Measurements from ENCODE around the gene MTUS2.

DNA sequence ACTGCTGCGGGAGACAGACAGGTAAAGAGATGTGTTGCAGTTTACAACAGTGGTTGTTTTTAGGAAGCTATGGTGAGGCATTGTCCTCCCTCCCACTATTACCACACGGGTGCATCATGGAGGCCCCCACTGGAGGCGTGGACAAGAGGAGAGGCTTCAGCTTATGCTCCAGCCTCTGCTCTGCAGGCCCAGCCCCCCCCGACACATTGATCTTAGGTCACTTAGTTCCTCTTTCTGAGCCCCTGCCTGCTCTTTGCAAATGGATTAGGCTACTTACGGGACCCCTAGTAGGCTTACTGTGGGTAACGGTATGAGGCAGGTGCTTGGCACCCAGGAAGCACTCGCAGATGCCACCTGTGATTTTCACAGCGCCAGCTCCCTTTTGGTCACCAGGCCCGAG is 651.4 kb downstream of the MTUS2 start:
- TF ChIP-seq KAT2A (conservative IDR thresholded peaks at IDR 0.05; ENCODE audit: control insufficient read depth, low read depth, low read length) (no peak), HDGF (IDR thresholded peaks at IDR 0.05) (no peak), RBBP5 (conservative IDR thresholded peaks at IDR 0.05) (no peak), CBFB (IDR thresholded peaks at IDR 0.05; ENCODE audit: low read depth) (no peak), POLR2A (IDR thresholded peaks at IDR 0.05; ENCODE audit: low read depth, low read length) (no peak), POLR2AphosphoS5 (IDR thresholded peaks at IDR 0.05; ENCODE audit: low read length) (no peak), TAF1 (IDR thresholded peaks at IDR 0.05; ENCODE audit: borderline replicate concordance, low read depth, low read length) (no peak), EP300 (IDR thresholded peaks at IDR 0.05; ENCODE audit: borderline replicate concordance in 1 of 2, control insufficient read depth in 1 of 2, low read depth in 2 of 2, low read length in 2 of 2) (no peak)
- TF ChIP-seq, protein P1, sequence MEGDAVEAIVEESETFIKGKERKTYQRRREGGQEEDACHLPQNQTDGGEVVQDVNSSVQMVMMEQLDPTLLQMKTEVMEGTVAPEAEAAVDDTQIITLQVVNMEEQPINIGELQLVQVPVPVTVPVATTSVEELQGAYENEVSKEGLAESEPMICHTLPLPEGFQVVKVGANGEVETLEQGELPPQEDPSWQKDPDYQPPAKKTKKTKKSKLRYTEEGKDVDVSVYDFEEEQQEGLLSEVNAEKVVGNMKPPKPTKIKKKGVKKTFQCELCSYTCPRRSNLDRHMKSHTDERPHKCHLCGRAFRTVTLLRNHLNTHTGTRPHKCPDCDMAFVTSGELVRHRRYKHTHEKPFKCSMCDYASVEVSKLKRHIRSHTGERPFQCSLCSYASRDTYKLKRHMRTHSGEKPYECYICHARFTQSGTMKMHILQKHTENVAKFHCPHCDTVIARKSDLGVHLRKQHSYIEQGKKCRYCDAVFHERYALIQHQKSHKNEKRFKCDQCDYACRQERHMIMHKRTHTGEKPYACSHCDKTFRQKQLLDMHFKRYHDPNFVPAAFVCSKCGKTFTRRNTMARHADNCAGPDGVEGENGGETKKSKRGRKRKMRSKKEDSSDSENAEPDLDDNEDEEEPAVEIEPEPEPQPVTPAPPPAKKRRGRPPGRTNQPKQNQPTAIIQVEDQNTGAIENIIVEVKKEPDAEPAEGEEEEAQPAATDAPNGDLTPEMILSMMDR (IDR thresholded peaks at IDR 0.05 in 2 of 3, conservative IDR thresholded peaks at IDR 0.05 in 1 of 3; ENCODE audit: control insufficient read depth in 2 of 3, extremely low read depth in 1 of 3, insufficient read depth in 1 of 3, low read depth in 3 of 3, low read length in 3 of 3) = no peak
